DMS 273 treated with DMSO at 0.1 percent for 48 hours (cell line): ENCODE results near the gene ADCY4.
"Not testable (repeated sequence)": the region's sequence is repeated elsewhere in the genome, so short reads cannot be mapped to it uniquely, and the experiment has no call there.

Experiments
- DNase-seq: peaks from one replicate; lab custom pipeline; 2025; lab: John Stamatoyannopoulos, UW

ADCY4 gene

GRCh38 chr14:24334431-24335291 lies at the start of gene ADCY4:
TSS of gene ADCY4 (minus strand) at chr14:24335071. CDS start at chr14:24334652, 419 bp downstream.
- peak; percentile 8 for DNase-seq

GRCh38 chr14:24384169-24384568 lies 49.3 kb upstream of the ADCY4 start:
- DNase-seq, result no peak

GRCh38 chr14:24382064-24382371 lies 47.1 kb upstream of the ADCY4 start:
- no peak for DNase-seq

- peak; percentile 68 for DNase-seq
Observed at GRCh38 chr14:24381363-24382063, 46.6 kb upstream of the ADCY4 start.

- DNase-seq, result no peak
Observed at GRCh38 chr14:24379907-24380730, 45.2 kb upstream of the ADCY4 start.

GRCh38 chr14:24378981-24379906 lies 44.4 kb upstream of the ADCY4 start:
- DNase-seq, result no peak

- no peak for DNase-seq
Observed at GRCh38 chr14:24378327-24378726, 43.5 kb upstream of the ADCY4 start.

- no peak for DNase-seq
Observed at GRCh38 chr14:24377657-24378056, 42.8 kb upstream of the ADCY4 start.

- no peak for DNase-seq
Observed at GRCh38 chr14:24377126-24377525, 42.3 kb upstream of the ADCY4 start.

- DNase-seq, result no peak
Observed at GRCh38 chr14:24376448-24377070, 41.7 kb upstream of the ADCY4 start.

- DNase-seq, result no peak
Observed at GRCh38 chr14:24372701-24373416, 38.0 kb upstream of the ADCY4 start.

GRCh38 chr14:24371605-24372004 lies 36.7 kb upstream of the ADCY4 start:
- not testable (repeated sequence) for DNase-seq

GRCh38 chr14:24370748-24371147 lies 35.9 kb upstream of the ADCY4 start:
- no peak for DNase-seq

- DNase-seq, result no peak
Observed at GRCh38 chr14:24369907-24370687, 35.2 kb upstream of the ADCY4 start.

GRCh38 chr14:24369463-24369862 lies 34.6 kb upstream of the ADCY4 start:
- DNase-seq, result no peak

- DNase-seq, result peak; percentile 51
Observed at GRCh38 chr14:24368562-24369252, 33.8 kb upstream of the ADCY4 start.

GRCh38 chr14:24368212-24368561 lies 33.3 kb upstream of the ADCY4 start:
- no peak for DNase-seq

- peak; percentile 77 for DNase-seq
Observed at GRCh38 chr14:24367514-24368211, 32.8 kb upstream of the ADCY4 start, which contains the start of gene NFATC4. TSS of gene NFATC4 (plus strand) at chr14:24368184. CDS start at chr14:24368341, 157 bp downstream.
